LoVo (cell line): ENCODE data around the gene NCOR2.

Experiments used
- DNase-seq: peaks from one replicate; pipeline ENCODE4 v3.0.0-alpha.2; 2016; ENCODE audit warnings: low spot score

Gene NCOR2

GRCh38 chr12:124543052-124543589, 24.3 kb downstream of the NCOR2 start:
- no peak for DNase-seq

- DNase-seq, result no peak
These were observed 25.1 kb downstream of the NCOR2 start for GRCh38 chr12:124542021-124542949.

- no peak for DNase-seq
These were observed 26.1 kb downstream of the NCOR2 start for GRCh38 chr12:124541322-124541721.

- DNase-seq, result no peak
These were observed 28.0 kb downstream of the NCOR2 start for GRCh38 chr12:124539084-124540041.

GRCh38 chr12:124538194-124539082, 29.0 kb downstream of the NCOR2 start:
- no peak for DNase-seq

- DNase-seq, result no peak
These were observed 29.8 kb downstream of the NCOR2 start for GRCh38 chr12:124537525-124538193.

- DNase-seq, result no peak
These were observed 30.8 kb downstream of the NCOR2 start for GRCh38 chr12:124536641-124537040.

- DNase-seq, result no peak
These were observed 32.4 kb downstream of the NCOR2 start for GRCh38 chr12:124534776-124535740.

- DNase-seq, result no peak
These were observed 34.0 kb downstream of the NCOR2 start for GRCh38 chr12:124533456-124533855.

- no peak for DNase-seq
These were observed 34.4 kb downstream of the NCOR2 start for GRCh38 chr12:124532967-124533366.

GRCh38 chr12:124532331-124532750, 35.1 kb downstream of the NCOR2 start:
- DNase-seq, result no peak

GRCh38 chr12:124531906-124532305, 35.5 kb downstream of the NCOR2 start:
- DNase-seq, result no peak

- DNase-seq, result no peak
These were observed 36.1 kb downstream of the NCOR2 start for GRCh38 chr12:124531281-124531745.

- DNase-seq, result no peak
These were observed 36.7 kb downstream of the NCOR2 start for GRCh38 chr12:124530637-124531263.

GRCh38 chr12:124529565-124530276, 37.7 kb downstream of the NCOR2 start:
- DNase-seq, result no peak

- DNase-seq, result no peak
These were observed 39.4 kb downstream of the NCOR2 start for GRCh38 chr12:124527861-124528561.

- no peak for DNase-seq
These were observed 41.3 kb downstream of the NCOR2 start for GRCh38 chr12:124525927-124526692.
